NCI-H82 treated with DMSO at 0.1 percent for 48 hours (cell line): ENCODE data around the gene ATP10B.

Experiments used
- DNase-seq: peaks from one replicate; lab custom pipeline; 2025; ENCODE audit not compliant: unreplicated experiment; lab: John Stamatoyannopoulos, UW

ATP10B gene

GRCh38 chr5:160556846-160557245 is 295.2 kb downstream of the ATP10B start:
- no peak for DNase-seq

- DNase-seq: no peak
Measured at GRCh38 chr5:160555971-160556631, 295.9 kb downstream of the ATP10B start.

- no peak for DNase-seq
Measured at GRCh38 chr5:160555581-160555970, 296.4 kb downstream of the ATP10B start.

- DNase-seq: no peak
Measured at GRCh38 chr5:160550075-160550474, 301.9 kb downstream of the ATP10B start.

GRCh38 chr5:160548949-160549645 is 302.9 kb downstream of the ATP10B start:
- no peak for DNase-seq

GRCh38 chr5:160547872-160548271 is 304.1 kb downstream of the ATP10B start:
- no peak for DNase-seq

- no peak for DNase-seq
Measured at GRCh38 chr5:160547061-160547460, 304.9 kb downstream of the ATP10B start.

- no peak for DNase-seq
Measured at GRCh38 chr5:160545832-160546231, 306.2 kb downstream of the ATP10B start.

GRCh38 chr5:160543395-160543794 is 308.6 kb downstream of the ATP10B start:
- no peak for DNase-seq

- DNase-seq: peak; percentile 29
Measured at GRCh38 chr5:160542840-160543239, 309.2 kb downstream of the ATP10B start.

- DNase-seq: no peak
Measured at GRCh38 chr5:160542281-160542680, 309.7 kb downstream of the ATP10B start.

- DNase-seq: no peak
Measured at GRCh38 chr5:160539431-160539830, 312.6 kb downstream of the ATP10B start.

GRCh38 chr5:160537940-160538339 is 314.1 kb downstream of the ATP10B start:
- no peak for DNase-seq

- DNase-seq: no peak
Measured at GRCh38 chr5:160537116-160537515, 314.9 kb downstream of the ATP10B start.

GRCh38 chr5:160534914-160535313 is 317.1 kb downstream of the ATP10B start:
- no peak for DNase-seq

- no peak for DNase-seq
Measured at GRCh38 chr5:160534125-160534524, 317.9 kb downstream of the ATP10B start.

- DNase-seq: no peak
Measured at GRCh38 chr5:160525471-160526261, 326.3 kb downstream of the ATP10B start.

GRCh38 chr5:160524827-160525226 is 327.2 kb downstream of the ATP10B start:
- no peak for DNase-seq

GRCh38 chr5:160523502-160524163 is 328.4 kb downstream of the ATP10B start:
- no peak for DNase-seq

- DNase-seq: no peak
Measured at GRCh38 chr5:160521392-160521663, 330.7 kb downstream of the ATP10B start.

GRCh38 chr5:160520609-160521391 is 331.2 kb downstream of the ATP10B start:
- DNase-seq: no peak
